HG03342 (cell line): ENCODE results near the gene RHO.

Source experiments
- ATAC-seq: cut with Tn5 transposase; IDR thresholded peaks from one replicate; pipeline ENCODE4 v1.9.1; 2021; ENCODE audit warnings: mild to moderate bottlenecking, moderate library complexity; ENCODE audit not compliant: unreplicated experiment

The RHO gene

GRCh38 chr3:129575997-129576384 lies 47.6 kb downstream of the RHO start:
- no peak for ATAC-seq

- no peak for ATAC-seq
Observed at GRCh38 chr3:129576514-129577352, 48.3 kb downstream of the RHO start.

- no peak for ATAC-seq
Observed at GRCh38 chr3:129577366-129577765, 48.9 kb downstream of the RHO start.

GRCh38 chr3:129577925-129578786 lies 49.7 kb downstream of the RHO start:
- ATAC-seq = peak; percentile 52

GRCh38 chr3:129579991-129580390 lies 51.6 kb downstream of the RHO start:
- ATAC-seq = no peak

- ATAC-seq = no peak
Observed at GRCh38 chr3:129581623-129582022, 53.2 kb downstream of the RHO start.

- no peak for ATAC-seq
Observed at GRCh38 chr3:129582799-129583198, 54.4 kb downstream of the RHO start.

GRCh38 chr3:129583289-129583688 lies 54.9 kb downstream of the RHO start:
- no peak for ATAC-seq

- ATAC-seq = no peak
Observed at GRCh38 chr3:129584631-129585030, 56.2 kb downstream of the RHO start.
